GM13976 (cell line): ENCODE results near the gene SLC30A1.

ENCODE experiments used
- DNase-seq: peaks from one replicate; pipeline ENCODE4 v3.0.0; 2012; ENCODE audit warnings: low spot score
- in situ Hi-C: fragments of 300-500 bp; cut with MboI; formaldehyde crosslinking; loops from one replicate; pipeline ENCODE4 v1.12.0; 2022; ENCODE audit warnings: low sequenced_read_pairs, mixed read lengths, inconsistent platforms; ENCODE audit not compliant: unreplicated experiment
- TF ChIP-seq, protein P1 (sequence below): IDR thresholded peaks from 2 replicates; pipeline ENCODE4 v1.5.1; 2012; ENCODE audit warnings: borderline replicate concordance, mild to moderate bottlenecking; ENCODE audit not compliant: insufficient read depth; ENCODE audit errors: extremely low read depth, missing control alignments, control extremely low read depth

Gene SLC30A1

GRCh38 chr1:211559222-211560010 lies 19.5 kb downstream of the SLC30A1 start:
- TF ChIP-seq, protein P1, sequence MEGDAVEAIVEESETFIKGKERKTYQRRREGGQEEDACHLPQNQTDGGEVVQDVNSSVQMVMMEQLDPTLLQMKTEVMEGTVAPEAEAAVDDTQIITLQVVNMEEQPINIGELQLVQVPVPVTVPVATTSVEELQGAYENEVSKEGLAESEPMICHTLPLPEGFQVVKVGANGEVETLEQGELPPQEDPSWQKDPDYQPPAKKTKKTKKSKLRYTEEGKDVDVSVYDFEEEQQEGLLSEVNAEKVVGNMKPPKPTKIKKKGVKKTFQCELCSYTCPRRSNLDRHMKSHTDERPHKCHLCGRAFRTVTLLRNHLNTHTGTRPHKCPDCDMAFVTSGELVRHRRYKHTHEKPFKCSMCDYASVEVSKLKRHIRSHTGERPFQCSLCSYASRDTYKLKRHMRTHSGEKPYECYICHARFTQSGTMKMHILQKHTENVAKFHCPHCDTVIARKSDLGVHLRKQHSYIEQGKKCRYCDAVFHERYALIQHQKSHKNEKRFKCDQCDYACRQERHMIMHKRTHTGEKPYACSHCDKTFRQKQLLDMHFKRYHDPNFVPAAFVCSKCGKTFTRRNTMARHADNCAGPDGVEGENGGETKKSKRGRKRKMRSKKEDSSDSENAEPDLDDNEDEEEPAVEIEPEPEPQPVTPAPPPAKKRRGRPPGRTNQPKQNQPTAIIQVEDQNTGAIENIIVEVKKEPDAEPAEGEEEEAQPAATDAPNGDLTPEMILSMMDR, result no peak
- no peak for DNase-seq
- in situ Hi-C loops, result no loop called here

DNA sequence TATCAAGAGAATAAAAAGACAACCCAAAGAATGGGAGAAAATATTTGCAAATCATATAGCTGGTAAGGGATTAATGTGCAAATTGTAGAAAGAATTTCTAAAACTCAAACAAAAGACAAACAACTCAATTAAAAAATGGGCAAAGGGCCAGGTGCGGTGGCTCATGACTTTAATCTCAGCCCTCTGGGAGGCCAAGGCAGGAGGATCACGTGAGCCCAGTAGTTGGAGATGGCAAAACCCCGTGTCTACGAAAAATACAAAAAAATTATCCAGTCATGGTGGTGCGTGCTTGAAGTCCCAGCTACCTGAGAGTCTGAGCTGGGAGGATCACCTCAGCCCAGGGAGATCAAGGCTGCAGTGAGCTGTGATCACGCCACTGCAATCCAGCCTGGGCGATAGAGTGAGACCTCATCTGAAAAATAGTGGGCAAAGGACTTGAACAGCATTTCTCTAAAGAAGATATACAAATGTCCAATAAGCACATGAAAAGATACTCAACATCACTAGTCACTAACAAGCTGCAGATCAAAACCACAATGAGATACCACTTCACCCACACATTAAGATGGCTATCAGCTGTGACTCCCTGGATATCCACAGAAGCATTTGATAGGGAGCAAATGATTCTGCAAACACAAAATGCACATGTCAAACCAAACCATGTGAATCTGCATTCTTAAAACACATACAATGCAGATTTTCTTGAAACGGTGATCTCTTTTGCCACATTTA lies 20.9 kb downstream of the SLC30A1 start:
- in situ Hi-C loops, result no loop called here
- no peak for DNase-seq
- TF ChIP-seq, protein P1, result no peak

DNA sequence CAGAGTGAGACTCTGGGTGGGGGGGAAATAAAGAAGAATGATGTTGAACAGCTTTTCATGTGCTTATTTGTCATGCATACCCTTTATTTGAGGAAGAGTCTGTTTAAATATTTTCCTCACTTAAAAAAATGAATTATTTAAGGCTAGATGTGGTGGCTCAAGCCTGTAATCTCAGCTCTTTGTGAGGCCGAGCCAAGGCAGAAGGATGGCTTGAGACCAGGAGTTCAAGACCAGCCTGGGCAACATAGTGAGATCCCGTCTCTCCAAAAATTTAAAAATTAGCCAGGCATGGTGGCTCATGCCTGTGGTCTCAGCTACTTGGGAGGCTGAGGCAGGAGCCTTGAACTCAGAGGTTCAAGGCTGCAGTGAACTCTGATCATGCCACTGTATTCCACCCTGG lies 25.4 kb downstream of the SLC30A1 start:
- in situ Hi-C loops, result no loop called here
- TF ChIP-seq, protein P1, result no peak
- DNase-seq, result no peak

DNA sequence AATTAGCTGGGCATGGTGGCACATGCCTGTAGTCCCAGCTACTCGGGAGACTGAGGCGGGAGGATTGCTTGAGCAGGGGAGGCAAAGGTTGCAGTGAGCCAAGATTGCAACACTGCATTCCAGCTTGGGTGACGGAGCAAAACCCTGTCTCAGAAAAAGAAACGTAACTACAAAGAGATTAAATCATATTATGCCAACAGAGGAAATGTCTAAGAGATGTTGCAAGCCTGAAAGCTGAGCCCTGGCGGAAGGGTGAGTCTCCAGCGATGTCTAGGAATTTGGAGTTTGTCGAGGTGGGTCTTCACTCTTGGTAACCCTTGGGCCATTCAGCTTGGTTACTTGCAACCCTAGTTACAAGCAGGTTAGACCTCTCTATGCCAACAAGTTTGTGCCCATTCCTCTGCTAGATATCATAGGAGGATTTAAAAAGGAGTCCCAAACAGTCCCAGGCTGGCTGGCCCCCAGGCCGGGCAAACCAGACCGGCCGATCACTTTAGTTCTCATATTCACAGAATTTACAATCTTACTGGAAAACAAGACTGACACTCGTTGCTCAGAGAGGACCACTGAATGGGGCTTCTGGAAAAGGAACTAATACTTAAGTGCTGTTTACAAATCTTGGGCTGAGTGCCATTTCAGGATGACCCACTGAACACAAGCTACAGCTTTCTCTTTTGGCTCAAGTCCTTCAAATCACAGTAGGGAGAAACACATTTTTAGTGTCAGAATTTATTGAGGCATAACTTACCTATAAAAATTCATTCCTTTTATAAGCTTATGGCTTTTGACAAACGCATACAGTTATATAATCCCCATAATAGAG lies 27.1 kb downstream of the SLC30A1 start:
- in situ Hi-C loops, result no loop called here
- TF ChIP-seq, protein P1, result no peak
- no peak for DNase-seq

DNA sequence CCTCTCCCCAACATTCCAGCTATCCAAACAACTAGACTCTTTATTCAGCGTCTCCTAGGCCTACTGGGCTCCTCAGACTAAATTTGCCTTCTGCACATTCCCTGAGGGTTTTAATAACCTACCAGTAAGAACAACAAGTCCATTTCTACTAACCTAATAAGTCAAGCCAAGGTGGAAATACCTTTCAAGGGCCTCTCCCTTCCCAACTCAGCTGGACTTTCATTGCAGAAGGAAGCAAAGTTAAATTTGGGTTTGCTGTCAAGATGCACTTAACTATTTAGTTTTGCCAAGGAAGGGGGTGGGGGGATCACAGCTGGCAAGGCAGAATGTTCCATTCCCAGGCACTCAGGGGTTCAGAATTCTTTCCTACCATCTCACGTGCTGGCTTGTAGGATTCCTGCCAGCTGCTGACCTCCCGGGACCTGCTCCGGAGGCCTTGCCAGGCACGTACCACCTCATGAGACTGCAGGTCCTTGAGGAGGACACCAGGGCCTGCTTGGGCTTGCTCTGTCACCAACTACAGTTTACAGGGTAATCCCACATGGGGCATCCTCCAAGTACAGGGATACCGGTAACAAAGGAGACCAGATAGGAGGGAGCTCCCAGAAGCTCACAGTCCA lies 29.8 kb downstream of the SLC30A1 start:
- TF ChIP-seq, protein P1, result no peak
- in situ Hi-C loops, result no loop called here
- no peak for DNase-seq
